Astrocyte of the cerebellum (primary cell): ENCODE results near the gene RAD51B.

Experiments
- DNase-seq: peaks from one replicate; pipeline ENCODE4 v3.0.0-alpha.2; 2011; ENCODE audit warnings: low read depth
- H3K4me3 ChIP-seq: 2 replicates; pipeline ENCODE4 v1.5.1; 2011; ENCODE audit warnings: mild to moderate bottlenecking, low read depth, low read length, moderate library complexity
- CTCF ChIP-seq: IDR thresholded peaks from 2 replicates; pipeline ENCODE4 v1.5.1; 2012; ENCODE audit warnings: low read length, low read depth, moderate library complexity, mild to moderate bottlenecking; ENCODE audit errors: missing control alignments
- in situ Hi-C: cut with HindIII; loops from 2 replicates; pipeline ENCODE4 v1.10.0; 2017; ENCODE audit warnings: low sequenced_read_pairs

Gene RAD51B

GRCh38 chr14:68513838-68514607 lies 694.4 kb downstream of the RAD51B start:
- no peak overlapping the region for H3K4me3 ChIP-seq
- in situ Hi-C loops: no loop called here
- DNase-seq: no peak
- no peak for TF ChIP-seq CTCF

GRCh38 chr14:68514608-68515194 lies 695.1 kb downstream of the RAD51B start:
- DNase-seq: no peak
- no peak overlapping the region for H3K4me3 ChIP-seq
- TF ChIP-seq CTCF: no peak
- in situ Hi-C loops: no loop called here

GRCh38 chr14:68516342-68516741 lies 696.8 kb downstream of the RAD51B start:
- no peak for DNase-seq
- in situ Hi-C loops: no loop called here

GRCh38 chr14:68518166-68518565 lies 698.6 kb downstream of the RAD51B start:
- in situ Hi-C loops: no loop called here
- DNase-seq: no peak
- no peak for TF ChIP-seq CTCF
- H3K4me3 ChIP-seq: no peak overlapping the region

More at GRCh38 chr14:68516342-68516741, 696.8 kb downstream of the RAD51B start:
- no peak overlapping the region for H3K4me3 ChIP-seq
- TF ChIP-seq CTCF: no peak

GRCh38 chr14:68518761-68519670 lies 699.4 kb downstream of the RAD51B start:
- no peak overlapping the region for H3K4me3 ChIP-seq
- in situ Hi-C loops: no loop called here
- DNase-seq: no peak
- TF ChIP-seq CTCF: no peak

GRCh38 chr14:68519671-68520187 lies 700.1 kb downstream of the RAD51B start:
- no peak overlapping the region for H3K4me3 ChIP-seq

More at GRCh38 chr14:68519671-68520187, 700.1 kb downstream of the RAD51B start:
- in situ Hi-C loops: no loop called here
- no peak for TF ChIP-seq CTCF
- DNase-seq: no peak
